ENCODE measurements around the gene SKI.

SKI gene

DNA sequence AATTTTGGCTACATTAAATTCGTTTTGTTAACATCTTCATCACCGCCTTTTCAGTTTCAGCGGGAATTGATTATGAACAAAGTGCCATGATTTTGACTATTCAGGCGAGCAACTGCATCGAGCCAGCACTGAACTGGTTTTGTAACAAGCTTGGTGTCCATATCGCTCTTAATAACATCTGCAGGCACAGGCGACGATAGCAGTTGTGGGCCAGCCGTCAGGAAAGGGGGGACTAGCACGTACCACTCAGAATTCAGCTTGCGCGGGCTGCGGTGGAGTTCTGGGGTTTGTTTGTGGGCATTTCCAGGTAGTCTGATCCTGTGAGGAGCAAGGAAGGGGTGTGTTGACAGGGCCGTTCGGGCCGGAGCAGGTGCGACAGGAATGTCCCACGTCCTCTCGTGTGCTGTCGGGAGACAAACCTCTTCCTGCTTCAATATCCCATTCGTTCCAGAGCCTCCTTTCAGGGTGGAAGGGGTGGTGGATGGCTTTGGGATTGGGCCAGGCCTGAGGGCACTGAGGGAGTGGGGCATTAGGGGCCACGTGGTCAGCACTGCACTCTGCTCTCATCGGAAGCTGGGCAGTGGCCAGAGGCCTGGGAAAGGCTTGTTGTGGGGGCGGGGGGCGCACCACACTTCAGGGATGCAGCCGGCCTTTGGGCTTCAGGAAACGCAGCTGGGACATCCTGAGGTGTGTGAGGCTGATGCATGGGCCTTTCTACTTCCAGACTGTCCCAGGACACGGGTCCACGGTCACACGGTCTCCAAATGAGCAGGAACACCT, 39.1 kb downstream of the SKI start:
- DNase-seq: no peak

DNA sequence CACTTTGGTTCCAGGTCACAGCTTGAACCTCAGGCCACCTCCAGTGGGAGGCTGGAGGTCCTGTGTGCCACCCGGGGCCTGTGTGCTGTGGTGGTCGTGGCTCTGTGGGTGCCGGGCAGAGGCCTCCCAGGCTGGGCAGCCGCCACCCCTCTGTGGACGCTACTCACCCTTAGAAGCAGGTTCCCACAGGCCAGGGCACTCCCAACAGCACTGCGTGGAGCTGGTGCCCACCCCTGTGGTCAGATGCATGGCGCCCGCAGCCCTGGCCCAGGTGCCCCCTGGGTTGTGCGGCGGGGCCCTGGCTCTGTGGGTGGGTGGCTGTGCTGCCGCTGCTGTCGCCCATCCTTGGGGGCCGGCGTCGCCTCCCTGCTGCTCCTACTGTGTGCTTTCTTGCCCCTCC, 39.7 kb downstream of the SKI start:
- DNase-seq: no peak

DNA sequence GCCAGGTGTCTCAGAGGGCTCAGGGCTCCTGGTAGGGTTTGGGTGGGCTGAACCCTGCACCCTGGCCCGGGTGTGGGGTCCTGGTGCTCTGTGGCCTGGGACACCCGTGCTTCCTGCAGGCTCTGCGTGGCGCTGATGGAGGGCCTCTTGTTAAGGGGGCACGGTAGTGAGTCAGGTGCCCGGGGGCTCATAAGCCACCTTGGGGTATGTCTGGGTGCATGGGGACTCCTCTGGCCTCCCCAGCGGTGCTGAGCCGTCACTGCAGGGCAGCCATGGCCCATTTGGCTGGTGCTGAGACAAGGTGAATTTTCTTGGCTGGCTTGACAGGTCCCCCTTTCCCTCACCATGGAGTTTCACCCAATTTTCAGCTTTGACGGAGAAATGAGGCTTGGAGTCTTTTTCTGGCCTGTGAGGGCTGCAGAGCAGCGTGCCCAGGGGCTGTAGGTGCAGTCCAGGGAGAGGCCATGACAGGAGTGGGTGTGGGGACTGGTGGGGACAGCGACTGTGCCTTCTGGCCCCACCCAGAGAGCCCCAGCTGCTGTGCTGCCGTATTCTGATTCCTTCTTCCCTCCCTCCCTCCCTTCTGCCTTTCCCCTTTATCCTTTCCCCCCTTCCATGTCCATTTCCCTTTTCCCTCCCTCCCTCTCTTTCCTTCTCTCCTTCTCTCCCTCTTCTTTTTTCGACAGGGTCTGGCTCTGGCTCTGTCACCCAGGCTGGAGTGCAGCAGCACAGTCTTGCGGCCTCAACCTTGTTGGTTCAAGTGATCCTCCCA, 40.4 kb downstream of the SKI start:
- no peak for DNase-seq

DNA sequence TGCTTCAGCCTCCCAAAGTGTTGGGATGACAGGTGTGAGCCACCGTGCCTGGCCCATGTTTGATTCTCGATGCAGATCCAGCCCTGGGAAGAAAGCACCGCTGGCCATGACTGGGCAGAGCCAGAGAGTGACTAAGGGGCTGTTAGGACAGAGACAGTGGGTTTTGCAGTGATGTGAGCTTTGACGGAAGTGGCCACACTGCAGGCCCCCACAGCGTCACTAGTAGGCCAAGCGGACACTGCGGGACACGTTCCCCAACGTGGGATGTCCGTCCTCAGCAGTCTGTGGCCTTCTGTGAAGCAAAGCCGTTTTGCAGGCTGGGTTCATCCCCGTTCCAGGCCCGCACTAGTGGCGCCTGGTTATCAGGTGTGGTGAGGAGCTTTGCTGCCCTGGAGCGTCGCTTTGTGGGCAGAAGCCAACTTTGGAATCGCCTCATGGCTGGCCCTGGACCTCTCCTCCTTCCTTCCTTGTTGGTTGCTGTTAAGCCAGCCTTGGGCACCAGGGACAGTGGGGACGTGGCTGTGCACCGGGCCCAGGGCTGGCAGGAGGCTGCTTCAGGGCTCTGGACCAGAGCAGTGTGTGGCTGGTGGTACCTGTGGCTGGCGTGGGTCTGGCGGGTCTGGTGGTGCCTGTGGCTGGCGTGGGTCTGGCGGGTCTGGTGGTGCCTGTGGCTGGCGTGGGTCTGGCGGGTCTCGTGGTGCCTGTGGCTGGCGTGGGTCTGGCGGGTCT, 41.2 kb downstream of the SKI start:
- no peak for DNase-seq

DNA sequence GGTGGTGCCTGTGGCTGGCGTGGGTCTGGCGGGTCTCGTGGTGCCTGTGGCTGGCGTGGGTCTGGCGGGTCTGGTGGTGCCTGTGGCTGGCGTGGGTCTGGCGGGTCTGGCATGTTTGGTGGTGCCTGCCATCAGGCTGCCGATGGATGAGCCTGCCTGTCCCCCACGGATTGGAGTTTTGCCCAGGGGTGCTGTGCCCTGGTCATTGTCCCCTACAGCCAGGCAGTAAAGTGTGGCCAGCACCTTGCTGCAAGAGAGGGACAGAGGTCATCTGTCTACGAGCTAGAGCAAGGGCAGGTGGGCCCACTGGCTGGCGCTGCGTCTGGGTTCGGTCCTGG, 41.8 kb downstream of the SKI start:
- DNase-seq: no peak

DNA sequence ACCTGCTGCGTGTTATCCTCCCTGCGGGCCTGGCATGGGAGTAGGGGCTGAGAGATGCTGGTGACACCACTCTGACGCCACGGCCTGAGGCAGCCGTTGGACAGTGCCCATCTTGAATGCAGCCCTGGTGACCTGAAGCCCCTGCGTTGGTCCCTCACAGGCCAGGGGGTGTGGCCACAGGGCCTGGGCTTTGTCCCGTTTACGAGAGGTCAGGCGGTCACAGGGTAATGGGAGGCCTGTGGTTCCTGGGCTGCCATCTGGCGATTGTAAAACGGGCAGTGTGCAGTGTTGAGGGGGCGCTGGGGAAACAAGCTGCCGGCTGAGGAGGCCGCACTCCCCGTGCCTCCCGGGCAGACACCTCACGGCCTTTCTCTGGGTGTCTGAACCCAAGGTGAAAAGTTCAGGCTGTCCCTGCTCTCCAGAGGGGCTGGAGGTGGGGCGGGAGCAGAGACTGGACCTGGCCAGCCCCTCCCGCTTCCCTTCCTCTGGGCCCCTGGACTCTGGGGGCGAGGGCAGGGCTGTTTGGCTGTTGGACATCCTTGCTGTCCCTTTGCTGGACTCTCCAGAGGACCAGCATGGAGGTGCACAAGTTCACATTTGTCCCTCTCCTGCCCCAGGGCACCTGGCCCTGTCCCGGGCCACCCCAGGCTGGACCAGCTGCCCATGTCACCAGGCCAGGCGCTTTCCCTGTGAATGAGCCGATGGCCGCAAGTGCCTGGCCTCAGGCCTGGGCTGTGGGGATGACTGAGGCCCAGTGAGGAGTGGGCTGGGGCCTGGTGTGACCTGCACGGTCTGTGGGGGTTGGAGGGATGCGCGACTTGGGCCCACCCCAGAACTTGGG, 42.4 kb downstream of the SKI start:
- no peak for DNase-seq

DNA sequence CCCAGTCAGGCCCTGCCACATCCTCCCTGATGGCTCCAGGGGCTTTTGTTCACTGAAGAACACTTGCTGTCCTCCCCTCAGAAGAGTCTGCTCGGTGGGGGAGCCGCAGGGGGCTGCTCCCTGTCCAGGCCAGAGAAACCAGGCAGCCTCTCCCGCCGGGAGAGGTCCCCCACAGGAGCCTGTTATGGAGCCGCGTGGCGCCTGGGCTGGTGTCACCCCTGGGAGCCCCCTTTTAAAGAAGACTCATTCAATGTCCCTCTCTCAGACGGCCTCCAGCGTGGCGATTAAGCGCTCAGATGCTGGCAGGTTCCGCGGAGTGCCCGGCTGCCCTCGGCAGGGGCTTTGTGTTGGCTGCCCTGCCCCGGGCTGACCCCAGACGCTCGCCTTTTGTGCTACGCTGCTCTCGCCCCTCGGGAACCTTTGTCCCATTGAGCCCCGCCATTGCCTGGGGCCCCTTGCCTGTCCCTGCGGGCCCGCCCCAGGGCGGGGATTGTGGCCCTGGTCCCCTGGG, 43.1 kb downstream of the SKI start:
- no peak for DNase-seq

DNA sequence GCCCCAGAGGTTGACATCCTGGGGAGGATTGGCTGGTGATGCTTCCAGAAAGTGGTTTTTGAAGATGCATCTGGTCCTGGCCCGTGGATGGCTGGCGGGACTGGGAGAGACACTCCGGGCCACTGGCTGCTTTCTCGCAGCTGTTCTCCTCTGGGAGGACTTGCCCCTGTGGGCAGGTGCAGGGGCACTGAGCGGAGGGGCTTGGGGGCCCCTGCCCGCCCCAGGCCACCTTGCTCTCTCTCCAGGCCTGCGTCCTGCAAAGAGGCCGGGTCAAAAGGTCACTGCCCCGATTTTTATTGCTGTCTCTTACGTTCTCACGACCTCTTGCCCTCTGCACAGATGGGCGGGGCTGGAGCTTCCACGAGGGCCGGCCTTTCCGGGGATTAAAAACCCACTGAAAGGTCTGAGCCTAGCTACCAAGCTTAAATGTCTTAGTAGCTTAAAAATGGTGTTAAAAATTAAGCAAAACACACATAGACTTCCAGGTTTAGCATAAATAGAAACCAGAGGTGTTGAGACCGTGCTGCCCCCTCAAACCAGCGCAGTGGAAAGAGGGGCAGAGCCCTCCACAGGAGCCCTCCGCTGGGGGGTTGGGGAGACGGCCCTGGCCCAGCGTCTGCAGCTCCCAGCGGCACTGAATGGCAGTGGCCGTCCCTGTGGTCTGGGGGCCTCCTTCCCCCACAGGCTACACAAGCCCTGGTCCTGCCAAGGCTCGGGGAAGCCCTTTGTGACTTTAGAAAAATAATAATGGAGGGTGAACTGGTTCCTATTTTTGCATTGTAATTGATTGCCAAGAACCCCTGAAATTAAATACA, 43.9 kb downstream of the SKI start:
- DNase-seq: no peak

DNA sequence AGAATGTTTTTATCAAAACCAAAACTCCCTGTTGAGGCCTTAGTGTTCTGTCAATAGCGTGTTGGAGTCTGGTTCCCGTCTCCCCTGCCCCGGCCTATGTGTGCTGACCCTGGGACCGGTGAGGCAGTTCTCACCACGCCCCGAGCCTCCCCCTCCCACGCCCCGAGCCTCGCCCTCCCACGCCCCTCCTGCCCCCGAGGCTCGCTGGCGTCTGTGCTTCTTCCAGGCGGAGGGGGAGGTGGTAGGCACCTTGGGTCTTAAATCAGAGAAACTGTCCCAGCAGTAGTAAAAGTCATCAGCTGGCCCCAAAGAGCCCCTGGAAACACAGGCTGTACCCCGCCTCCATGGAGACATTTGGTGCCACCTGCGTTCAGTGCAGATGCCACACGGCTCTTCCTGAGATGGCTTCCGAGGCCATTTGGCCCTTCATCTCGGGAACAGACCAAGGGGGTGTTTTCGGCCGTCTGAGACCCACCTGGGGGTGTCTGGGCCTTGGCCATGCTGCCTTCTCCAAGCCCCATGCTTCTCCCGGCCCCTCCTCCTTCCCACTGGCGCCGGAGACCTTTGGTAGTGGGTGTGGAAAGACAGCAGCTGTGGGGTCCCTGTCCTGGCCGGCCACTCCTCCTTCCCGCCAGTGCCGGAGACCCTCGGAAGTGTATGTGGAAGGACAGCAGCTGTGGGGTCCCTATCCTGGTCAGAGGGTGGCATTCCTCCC, 44.7 kb downstream of the SKI start:
- DNase-seq: no peak

DNA sequence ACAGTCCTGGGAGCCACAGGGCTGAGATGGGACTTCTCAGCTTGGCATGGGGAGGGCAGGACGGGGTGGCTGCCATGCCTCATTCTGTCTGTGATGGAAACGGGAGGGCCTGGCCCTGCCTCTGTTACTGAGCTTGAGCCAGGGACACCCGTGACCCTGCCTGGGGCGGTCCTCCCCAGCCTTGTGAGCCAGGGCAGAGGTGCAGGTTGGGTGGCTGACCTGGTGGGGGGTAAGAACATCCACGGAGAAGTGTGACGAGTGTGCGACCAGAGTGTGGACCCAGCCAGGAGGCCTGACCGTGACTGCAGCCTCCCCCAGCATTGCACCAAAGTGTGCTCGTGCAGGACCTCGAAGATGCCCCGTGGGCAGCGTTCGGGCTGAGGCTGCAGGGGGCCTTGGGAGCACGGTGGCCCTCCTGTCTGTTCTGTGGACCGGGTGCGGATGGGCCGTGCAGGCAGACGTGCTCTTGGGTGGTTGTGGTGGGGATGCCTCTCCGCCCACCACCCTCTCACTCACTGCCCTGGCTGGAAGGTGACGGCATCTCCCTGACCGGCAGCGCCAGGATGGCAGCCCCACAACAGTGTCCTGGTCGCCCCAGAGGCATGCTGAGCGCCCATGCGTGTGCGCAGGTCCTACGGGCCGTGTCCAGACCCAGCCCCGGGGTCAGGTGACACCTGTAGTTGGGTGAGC, 45.4 kb downstream of the SKI start:
- no peak for DNase-seq

DNA sequence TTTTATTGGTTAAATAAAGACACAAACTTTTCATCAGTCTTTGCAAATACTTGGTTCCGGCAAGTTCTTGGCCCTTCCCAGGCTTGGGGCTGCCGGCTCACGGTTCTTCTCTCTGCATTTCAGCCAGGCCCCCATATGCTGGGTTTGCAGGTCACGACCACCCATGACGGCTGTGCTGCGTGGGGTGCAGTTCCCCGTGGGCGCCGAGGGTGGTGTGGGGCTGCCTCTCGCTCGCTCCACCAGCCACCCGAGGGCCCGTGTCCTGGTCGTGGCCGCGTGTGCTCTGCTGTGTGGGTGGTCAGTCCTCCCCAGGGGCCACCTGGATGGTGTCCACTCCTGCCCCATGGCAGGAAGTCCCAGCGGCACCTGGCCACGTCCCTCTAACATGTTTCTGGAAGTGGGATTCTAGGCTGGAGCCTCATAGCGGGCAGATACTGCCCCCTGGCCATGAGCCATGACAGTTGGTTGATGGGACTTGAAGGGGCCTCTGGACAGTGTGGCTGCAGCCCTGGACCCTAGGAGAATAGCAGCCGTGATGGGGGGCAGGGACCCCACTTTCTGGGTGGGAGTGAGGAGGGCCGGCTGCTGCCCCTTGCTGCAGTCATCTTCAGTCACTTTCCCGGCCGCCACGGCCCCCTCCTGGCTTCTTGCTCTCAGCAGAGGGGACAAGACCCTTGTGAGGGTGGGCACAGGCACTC, 46.3 kb downstream of the SKI start:
- no peak for DNase-seq

DNA sequence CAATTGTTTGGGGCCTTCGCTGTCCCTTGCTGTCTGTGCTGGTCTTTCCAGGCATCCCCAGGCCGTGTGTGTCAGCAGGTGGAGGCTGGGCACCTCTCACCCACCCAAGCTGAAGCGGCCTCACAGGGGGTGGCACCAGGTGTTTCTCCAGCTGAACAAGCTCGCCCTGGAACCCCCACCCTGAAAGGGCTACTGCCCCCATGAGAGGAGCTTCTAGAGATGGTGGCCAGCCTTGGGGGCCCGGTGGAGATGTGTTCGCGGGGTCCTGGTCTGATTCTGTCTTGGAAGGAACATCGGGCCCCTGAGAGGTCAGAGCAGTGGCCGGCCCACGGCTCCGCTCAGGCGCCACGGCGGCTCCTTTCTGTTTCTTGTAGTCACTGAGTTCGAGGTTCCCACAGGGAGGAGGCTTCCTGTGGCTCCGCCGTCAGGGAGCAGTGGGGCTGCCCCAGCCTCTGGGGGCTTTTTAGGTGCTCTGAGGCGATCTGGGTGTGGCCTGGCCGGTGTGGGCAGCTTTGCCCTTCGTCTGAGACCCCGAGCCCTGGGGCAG, 46.9 kb downstream of the SKI start:
- no peak for DNase-seq

DNA sequence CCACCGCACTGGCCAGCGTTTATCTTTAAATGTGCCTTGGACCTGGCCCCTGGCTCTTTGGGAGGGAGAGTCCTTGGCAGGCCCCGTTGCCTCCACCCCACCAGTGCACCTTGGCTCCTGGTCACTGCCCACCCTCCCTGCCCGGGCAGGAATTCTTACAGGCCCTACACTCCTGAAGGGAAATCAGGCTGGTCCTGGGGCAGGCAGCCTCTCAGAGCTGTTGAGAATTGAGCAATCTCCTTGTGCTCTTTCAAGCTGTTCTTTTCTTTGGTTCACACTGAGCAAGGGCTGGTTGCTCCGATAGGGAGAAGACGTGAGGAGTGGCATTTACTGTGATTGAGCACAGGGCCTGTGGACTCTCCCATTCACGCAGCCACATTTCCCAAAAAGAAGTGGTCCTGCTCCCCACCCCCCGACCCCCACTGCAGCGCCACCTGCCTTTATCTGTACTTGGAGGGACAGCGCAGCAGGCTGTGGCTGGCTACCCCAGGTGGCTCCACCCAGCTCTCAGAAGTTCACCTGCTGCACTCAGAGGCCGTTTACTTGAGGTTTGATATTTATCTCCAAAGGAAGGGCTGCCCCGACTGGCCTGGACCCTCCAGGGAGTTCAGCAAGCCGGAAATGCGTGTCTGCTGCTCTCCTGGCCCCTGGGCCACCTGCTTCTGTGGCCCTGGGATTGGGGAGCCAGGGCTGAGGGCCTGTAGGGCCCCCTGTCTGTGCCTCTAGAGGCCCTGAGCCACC, 47.8 kb downstream of the SKI start:
- DNase-seq: no peak

DNA sequence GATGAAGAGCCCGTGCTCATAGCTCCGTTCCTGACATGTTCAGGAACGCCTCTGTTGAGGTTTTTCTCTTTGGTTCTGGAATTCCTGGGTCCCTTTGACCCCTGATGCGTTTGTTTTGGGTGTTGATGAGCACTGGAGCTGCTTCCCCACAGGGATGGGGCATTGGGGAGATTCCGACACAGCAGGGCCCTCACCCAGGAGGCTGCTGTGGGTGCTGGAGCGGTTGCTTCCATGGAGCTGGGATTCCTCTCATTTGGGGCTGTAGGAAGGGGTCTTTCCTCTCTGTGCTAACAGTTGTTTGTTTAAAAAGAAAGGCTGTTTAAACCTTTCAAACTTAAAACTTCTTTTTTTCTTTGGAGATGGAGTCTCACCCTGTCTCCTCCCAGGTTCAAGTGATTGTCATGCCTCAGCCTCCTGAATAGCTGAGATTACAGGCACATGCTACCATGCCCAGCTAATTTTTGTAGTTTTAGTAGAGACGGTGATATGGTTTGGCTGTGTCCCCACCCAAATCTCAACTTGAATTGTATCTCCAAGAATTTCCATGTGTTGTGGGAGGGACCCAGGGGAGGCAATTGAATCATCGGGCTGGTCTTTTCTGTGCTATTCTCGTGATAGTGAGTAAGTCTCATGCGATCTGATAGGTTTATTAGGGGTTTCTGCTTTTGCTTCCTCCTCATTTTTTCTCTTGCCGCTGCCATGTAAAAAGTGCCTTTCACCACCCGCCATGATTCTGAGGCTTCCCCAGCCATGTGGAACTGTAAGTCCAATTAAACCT, 48.9 kb downstream of the SKI start:
- DNase-seq: no peak

DNA sequence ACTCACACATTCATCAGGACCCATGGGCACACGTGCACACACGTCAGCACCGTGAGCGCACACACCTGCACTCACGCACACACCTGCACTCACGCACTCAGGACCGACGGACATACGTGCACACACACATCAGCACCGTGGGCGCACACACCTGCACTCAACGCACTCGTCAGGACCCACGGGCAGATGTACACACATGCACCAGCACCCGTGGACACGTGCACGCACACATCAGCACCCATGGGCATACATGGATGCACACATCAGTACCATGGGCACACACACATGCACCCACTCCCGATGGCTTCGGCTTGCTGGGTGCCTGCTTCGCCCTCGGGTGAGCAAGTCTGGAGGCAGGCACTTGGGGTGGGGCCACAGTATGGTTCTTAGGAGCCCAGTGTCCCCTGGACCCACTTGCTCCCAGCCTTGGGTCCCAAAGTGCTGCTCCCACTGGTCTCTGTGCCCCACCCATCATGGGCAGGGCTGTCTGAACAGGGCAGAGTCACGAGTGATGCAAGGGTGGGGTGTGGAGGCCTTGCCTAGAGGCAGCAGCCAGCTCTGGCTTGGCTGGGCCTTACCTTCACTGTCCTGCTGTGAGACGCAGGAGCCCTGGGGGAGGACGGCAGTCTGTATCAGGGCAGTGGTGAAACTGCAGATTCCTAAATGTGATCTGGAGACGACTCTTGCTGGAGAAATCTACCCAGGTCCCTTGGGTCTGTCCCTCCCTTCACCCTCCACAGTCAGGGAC, 49.8 kb downstream of the SKI start:
- no peak for DNase-seq

DNA sequence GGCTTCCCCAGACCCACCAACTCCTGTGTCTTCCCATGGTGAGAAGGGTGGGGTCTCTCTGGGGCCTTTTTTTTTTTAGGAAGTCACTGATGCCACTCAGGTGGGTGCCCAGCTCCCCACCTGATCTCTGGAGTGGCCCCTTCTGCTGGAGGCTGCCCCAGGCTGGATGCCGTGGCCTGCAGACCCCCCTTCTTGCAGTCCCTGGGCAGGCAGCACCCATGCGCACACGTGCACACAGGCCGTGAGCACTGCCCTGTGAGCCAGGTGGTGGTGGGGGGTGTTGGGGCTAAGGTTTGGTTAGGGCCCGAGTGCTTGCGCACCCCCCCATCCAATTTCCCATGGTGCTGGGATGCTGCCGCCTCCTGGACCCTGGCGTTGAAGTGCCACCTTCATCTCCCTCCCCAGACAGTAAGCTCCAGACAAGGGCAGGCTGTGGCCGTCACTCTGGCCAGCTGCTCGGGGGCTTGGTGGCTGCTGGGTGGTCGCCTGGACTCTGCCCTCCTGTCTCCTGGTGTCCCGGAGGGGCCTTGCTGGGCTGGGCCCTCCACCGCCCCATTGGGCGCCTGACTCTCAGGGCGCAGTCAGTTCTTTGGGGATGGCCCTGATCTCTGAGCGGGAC, 50.6 kb downstream of the SKI start:
- no peak for DNase-seq

DNA sequence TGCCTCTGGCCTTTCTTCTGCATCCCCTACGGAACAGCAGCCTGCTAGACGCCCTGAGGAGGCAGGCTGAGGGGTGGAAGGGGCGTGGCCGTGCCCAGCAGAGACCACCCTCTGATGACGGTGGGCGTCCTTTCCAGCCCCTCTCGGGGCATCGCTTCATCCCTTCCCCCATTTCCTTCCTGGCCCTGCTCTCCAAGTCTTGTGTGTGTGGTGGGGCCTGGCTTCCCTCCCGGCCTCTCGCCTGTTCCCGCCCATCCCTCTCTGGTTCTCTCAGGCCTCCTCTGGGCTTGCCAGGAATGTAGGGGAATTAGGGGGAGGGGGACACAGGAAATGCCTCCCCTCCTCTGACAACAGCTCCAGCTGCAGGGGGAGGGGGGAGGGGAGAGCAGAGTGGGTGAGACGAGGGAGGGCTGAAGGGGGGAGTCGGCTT, 51.1 kb downstream of the SKI start:
- DNase-seq: no peak

Data from stimulated activated CD4-positive, alpha-beta T cell treated with anti-CD3 and anti-CD28 coated beads, Interleukin-12 subunit alpha, Interleukin-12 subunit beta, amount 100 ng/mL, for 4 hours (primary cell).